HG03025 (cell line): ENCODE results near the gene ROBO3.

Experiments
- ATAC-seq: cut with Tn5 transposase; IDR thresholded peaks from one replicate; pipeline ENCODE4 v1.9.1; 2021; ENCODE audit warnings: mild to moderate bottlenecking, moderate library complexity; ENCODE audit not compliant: unreplicated experiment, low FRiP score

ROBO3 gene

GRCh38 chr11:124919898-124920297, 54.7 kb downstream of the ROBO3 start:
- no peak for ATAC-seq

- ATAC-seq, result no peak
Measured at GRCh38 chr11:124920356-124920755, 55.1 kb downstream of the ROBO3 start.

- no peak for ATAC-seq
Measured at GRCh38 chr11:124920870-124921609, 55.8 kb downstream of the ROBO3 start.

- ATAC-seq, result no peak
Measured at GRCh38 chr11:124922831-124923230, 57.6 kb downstream of the ROBO3 start.

- ATAC-seq, result no peak
Measured at GRCh38 chr11:124923296-124923695, 58.1 kb downstream of the ROBO3 start.

- ATAC-seq, result no peak
Measured at GRCh38 chr11:124928942-124929665, 63.9 kb downstream of the ROBO3 start.

GRCh38 chr11:124930799-124931198, 65.6 kb downstream of the ROBO3 start:
- no peak for ATAC-seq
